Hematopoietic multipotent progenitor cell (in vitro differentiated cells): ENCODE data around the gene PDK2. TPM values are rescaled to one million over a fixed set of nuclear protein-coding genes. Genes with fewer than 3 reads are reported as not detected.
A peak's percentile ranks its signal among the peaks of the same experiment; 100 is the strongest.

Experiments
- DNase-seq, 3 donors: peaks; one replicate each; pipeline ENCODE4 v3.0.0-alpha.2; 2011 to 2015; ENCODE audit warnings: low read depth in 2 of 3, low spot score in 2 of 3
- total RNA-seq: library from RNA; depleted of rRNA; stranded (reverse); fragments of >200 nt; gene quantifications from one replicate; pipeline ENCODE4 v1.2.3, GENCODE V29; 2012

Gene PDK2
- total RNA-seq = 111 TPM

GRCh38 chr17:50094753-50095619, at the start of gene PDK2:
PDK2 (plus strand) TSS chr17:50095351; CDS start chr17:50095436, 85 bp downstream.
- peak; percentile 85 to 99 (median 97) for DNase-seq

- no peak for DNase-seq
Measured at GRCh38 chr17:50046179-50046578, 49.0 kb upstream of the PDK2 start.

GRCh38 chr17:50046667-50047066, 48.5 kb upstream of the PDK2 start:
- no peak for DNase-seq

- no peak for DNase-seq
Measured at GRCh38 chr17:50047083-50047482, 48.1 kb upstream of the PDK2 start.

- DNase-seq = peak in 2 of 3 donors; percentile 32 to 53
Measured at GRCh38 chr17:50047488-50048126, 47.5 kb upstream of the PDK2 start.

- DNase-seq = no peak
Measured at GRCh38 chr17:50048146-50048720, 46.9 kb upstream of the PDK2 start.

GRCh38 chr17:50048988-50049387, 46.2 kb upstream of the PDK2 start:
- no peak for DNase-seq

- DNase-seq = no peak
Measured at GRCh38 chr17:50049636-50050035, 45.5 kb upstream of the PDK2 start.

GRCh38 chr17:50050431-50051032, 44.6 kb upstream of the PDK2 start:
- no peak for DNase-seq

- DNase-seq = peak in 2 of 3 donors; percentile 56 to 70
Measured at GRCh38 chr17:50051082-50051576, 44.0 kb upstream of the PDK2 start.

- DNase-seq = no peak
Measured at GRCh38 chr17:50051606-50052005, 43.5 kb upstream of the PDK2 start.

- no peak for DNase-seq
Measured at GRCh38 chr17:50052241-50052796, 42.8 kb upstream of the PDK2 start.

- no peak for DNase-seq
Measured at GRCh38 chr17:50052822-50053653, 42.1 kb upstream of the PDK2 start.

GRCh38 chr17:50053654-50053960, 41.5 kb upstream of the PDK2 start:
- DNase-seq = no peak

GRCh38 chr17:50055055-50055425, 40.1 kb upstream of the PDK2 start:
- DNase-seq = peak in 1 of 3 donors; percentile 17

- DNase-seq = peak; percentile 17 to 49 (median 28)
Measured at GRCh38 chr17:50055426-50056216, 39.5 kb upstream of the PDK2 start, which contains the start of gene ITGA3. ITGA3 (plus strand) TSS chr17:50056110; CDS start chr17:50056440, 330 bp downstream.

GRCh38 chr17:50056217-50056960, 38.8 kb upstream of the PDK2 start:
- peak; percentile 37 to 60 (median 49) for DNase-seq

GRCh38 chr17:50056961-50057330, 38.2 kb upstream of the PDK2 start:
- no peak for DNase-seq
